Mesenchymal stem cell (in vitro differentiated cells and primary cell): ENCODE results near the gene CAPN10.

Source experiments
- DNase-seq: peaks from one replicate; pipeline ENCODE4 v3.0.0-alpha.2; 2013
- H2AFZ ChIP-seq: one replicate; pipeline ENCODE4 v1.6.1; 2013; ENCODE audit warnings: low read depth, mild to moderate bottlenecking, control low read depth, inconsistent platforms, low read length, moderate library complexity
- H2AK5ac ChIP-seq: 2 replicates; pipeline ENCODE4 v1.6.1; 2013; ENCODE audit warnings: low read length, moderate library complexity, mild to moderate bottlenecking, inconsistent platforms; ENCODE audit not compliant: severe bottlenecking
- H2BK120ac ChIP-seq: one replicate; pipeline ENCODE4 v1.6.1; 2013; ENCODE audit warnings: low read depth, mild to moderate bottlenecking, inconsistent platforms, low read length, moderate library complexity
- H2BK12ac ChIP-seq, 2 experiments: one replicate each; pipeline ENCODE4 v1.6.1; 2013; ENCODE audit warnings: inconsistent platforms in 2 of 2, low read length in 2 of 2, mild to moderate bottlenecking in 2 of 2, moderate library complexity in 2 of 2, control low read depth in 1 of 2
- H2BK15ac ChIP-seq: one replicate; pipeline ENCODE4 v1.6.1; 2013; ENCODE audit warnings: mild to moderate bottlenecking, low read depth, inconsistent platforms; ENCODE audit not compliant: poor library complexity, severe bottlenecking
- H2BK5ac ChIP-seq: 2 replicates; pipeline ENCODE4 v1.6.1; 2013; ENCODE audit warnings: low read depth, mild to moderate bottlenecking, low read length, control low read depth, inconsistent platforms; ENCODE audit not compliant: poor library complexity, severe bottlenecking
- H3K14ac ChIP-seq, 2 experiments: one replicate each; pipeline ENCODE4 v1.6.1; 2013; ENCODE audit warnings: inconsistent platforms in 2 of 2, low read length in 2 of 2, control low read depth in 1 of 2, mild to moderate bottlenecking in 1 of 2, moderate library complexity in 1 of 2
- H3K18ac ChIP-seq, 2 experiments: one replicate each; pipeline ENCODE4 v1.6.1; 2013; ENCODE audit warnings: inconsistent platforms in 2 of 2, low read length in 2 of 2, control low read depth in 1 of 2, low read depth in 1 of 2, mild to moderate bottlenecking in 1 of 2
- H3K23ac ChIP-seq, 2 experiments: one replicate each; pipeline ENCODE4 v1.6.1; 2013; ENCODE audit warnings: inconsistent platforms in 2 of 2, low read length in 2 of 2, mild to moderate bottlenecking in 2 of 2, moderate library complexity in 2 of 2, control low read depth in 1 of 2
- H3K27ac ChIP-seq: 2 replicates; pipeline ENCODE4 v1.5.1; 2013; ENCODE audit warnings: mild to moderate bottlenecking, moderate library complexity, low read length, control low read depth, inconsistent platforms; ENCODE audit not compliant: poor library complexity, severe bottlenecking
- H3K27me3 ChIP-seq, 2 experiments: 2 replicates each; pipeline versions ENCODE4 v1.6.1 to v1.7.0; 2013; ENCODE audit warnings: low read length in 2 of 2, mild to moderate bottlenecking in 2 of 2, moderate library complexity in 2 of 2, control low read depth in 1 of 2, inconsistent platforms in 1 of 2; ENCODE audit not compliant: control insufficient read depth in 1 of 2, insufficient read depth in 1 of 2
- H3K36me3 ChIP-seq, 2 experiments: 2 replicates each; pipeline versions ENCODE4 v1.6.1 to v1.7.0; 2013; ENCODE audit warnings: low read length in 2 of 2, control low read depth in 1 of 2, inconsistent platforms in 1 of 2, low read depth in 1 of 2, mild to moderate bottlenecking in 1 of 2; ENCODE audit not compliant: insufficient read depth in 2 of 2, control insufficient read depth in 1 of 2
- H3K4ac ChIP-seq, 2 experiments: one replicate each; pipeline ENCODE4 v1.6.1; 2013; ENCODE audit warnings: inconsistent platforms in 2 of 2, low read length in 2 of 2, mild to moderate bottlenecking in 2 of 2, moderate library complexity in 2 of 2, control low read depth in 1 of 2, low read depth in 1 of 2
- H3K4me1 ChIP-seq: 2 replicates; pipeline ENCODE4 v1.6.1; 2013; ENCODE audit warnings: low read depth, low read length, control low read depth; ENCODE audit not compliant: control insufficient read depth, insufficient read depth
- H3K4me2 ChIP-seq: 2 replicates; pipeline ENCODE4 v1.6.1; 2013; ENCODE audit warnings: low read length, mild to moderate bottlenecking, inconsistent platforms; ENCODE audit not compliant: poor library complexity, severe bottlenecking
- H3K4me3 ChIP-seq, 2 experiments: 2 replicates each; pipeline versions ENCODE4 v1.5.1 to v1.7.0; 2013; ENCODE audit warnings: low read length in 2 of 2, mild to moderate bottlenecking in 2 of 2, control low read depth in 1 of 2, low read depth in 1 of 2; ENCODE audit not compliant: insufficient read depth in 1 of 2
- H3K79me1 ChIP-seq: replicated peaks from 2 replicates; pipeline ENCODE4 v1.6.1; 2013; ENCODE audit warnings: mild to moderate bottlenecking, control low read depth, low read length, inconsistent platforms; ENCODE audit not compliant: poor library complexity, severe bottlenecking
- H3K9ac ChIP-seq: 2 replicates; pipeline ENCODE4 v1.7.0; 2013; ENCODE audit warnings: mild to moderate bottlenecking, low read length, moderate library complexity
- H3K9me3 ChIP-seq: 2 replicates; pipeline ENCODE4 v1.7.0; 2013; ENCODE audit warnings: mild to moderate bottlenecking, low read length; ENCODE audit not compliant: control insufficient read depth
- H4K8ac ChIP-seq: one replicate; pipeline ENCODE4 v1.6.1; 2013; ENCODE audit warnings: inconsistent platforms, mild to moderate bottlenecking, low read length, moderate library complexity
- H4K91ac ChIP-seq: one replicate; pipeline ENCODE4 v1.6.1; 2013; ENCODE audit warnings: mild to moderate bottlenecking, low read length, inconsistent platforms
- WGBS: methylation state at CpG from one replicate; pipeline ENCODE4 v1.1.7; 2013; ENCODE audit warnings: mixed read lengths; 5-methylcytosine and 5-hydroxymethylcytosine counted together

CAPN10 gene

GRCh38 chr2:240618776-240619175 is 32.2 kb downstream of the CAPN10 start:
- Histone ChIP-seq H2BK15ac (no peak overlapping the region), H3K14ac (no peak overlapping the region), H2BK5ac (no peak overlapping the region), H3K9me3 (no peaks in the 10 kb centered on the region), H3K18ac (no peak overlapping the region), H3K9ac (no peak overlapping the region), H2AFZ (no peak overlapping the region), H2BK12ac (no peak overlapping the region), H3K27me3 (no peaks in the 10 kb centered on the region), H2BK120ac (no peak overlapping the region), H3K4me2 (no peak overlapping the region), H3K4me1 (peaks cover 5% of the 10 kb centered on the region), H3K4ac (no peak overlapping the region), H2AK5ac (no peak overlapping the region), H3K4me3 (no peak overlapping the region), H3K36me3 (no peaks in the 10 kb centered on the region), H3K79me1 (no peaks in the 10 kb centered on the region), H4K91ac (no peak overlapping the region), H3K23ac (no peak overlapping the region), H4K8ac (no peak overlapping the region), H3K27ac (no peak overlapping the region)
- no peak for DNase-seq
- WGBS, result 89% methylated on average over 6 of the region's 6 CpGs

DNA sequence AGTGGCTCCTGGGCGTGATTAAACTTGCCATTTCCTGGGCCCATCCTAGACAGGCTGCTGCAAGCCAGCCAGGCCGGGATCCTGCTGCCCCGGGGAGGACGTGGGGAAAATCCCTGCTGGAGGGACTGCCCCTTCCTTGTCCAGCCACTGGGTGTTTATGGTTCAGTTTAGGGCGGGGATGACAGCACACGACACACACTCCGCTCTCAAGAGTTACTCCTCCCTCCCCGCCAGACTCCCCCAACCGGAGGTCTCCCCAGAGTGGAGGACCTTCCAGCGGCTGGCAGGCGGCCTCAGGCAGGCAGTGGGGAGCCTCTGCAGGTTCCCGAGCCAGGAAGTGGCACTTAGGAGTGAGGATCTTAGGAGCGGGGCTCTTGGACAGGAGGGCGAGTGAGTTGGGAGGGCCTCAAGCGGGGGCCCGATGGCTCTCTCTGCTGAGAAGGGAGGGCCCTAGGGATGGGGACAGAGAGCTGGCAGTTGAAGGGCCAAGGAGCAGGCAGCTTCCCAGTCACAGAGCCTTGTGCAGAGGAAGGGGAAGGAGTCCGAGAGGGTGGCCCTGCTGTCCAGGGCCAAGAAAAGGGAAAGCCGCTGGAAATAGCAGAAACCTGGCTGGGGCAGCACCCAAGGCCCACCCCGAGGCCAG is 33.1 kb downstream of the CAPN10 start:
- H3K14ac ChIP-seq, result no peak overlapping the region
- no peak overlapping the region for H3K4me2 ChIP-seq
- no peak overlapping the region for H3K23ac ChIP-seq
- no peak overlapping the region for H3K18ac ChIP-seq
- WGBS, result 87% methylated on average over 12 of the region's 19 CpGs
- H3K9ac ChIP-seq, result no peak overlapping the region
- H2BK15ac ChIP-seq, result no peak overlapping the region
- H3K4ac ChIP-seq, result no peak overlapping the region
- H3K27ac ChIP-seq, result no peak overlapping the region
- no peak overlapping the region for H2BK120ac ChIP-seq
- no peak overlapping the region for H4K91ac ChIP-seq
- no peaks in the 10 kb centered on the region for H3K79me1 ChIP-seq
- H3K9me3 ChIP-seq, result no peaks in the 10 kb centered on the region
- no peaks in the 10 kb centered on the region for H3K36me3 ChIP-seq
- H2BK5ac ChIP-seq, result no peak overlapping the region
- H3K4me3 ChIP-seq, result no peak overlapping the region
- no peaks in the 10 kb centered on the region for H3K27me3 ChIP-seq
- H3K4me1 ChIP-seq, result peaks cover 8% of the 10 kb centered on the region
- no peak overlapping the region for H2BK12ac ChIP-seq
- H4K8ac ChIP-seq, result no peak overlapping the region
- H2AFZ ChIP-seq, result no peak overlapping the region
- DNase-seq, result no peak
- H2AK5ac ChIP-seq, result no peak overlapping the region

- Histone ChIP-seq H3K9ac (no peak overlapping the region), H3K27ac (no peak overlapping the region), H4K91ac (no peak overlapping the region), H2BK120ac (no peak overlapping the region), H3K27me3 (no peaks in the 10 kb centered on the region), H4K8ac (no peak overlapping the region), H3K14ac (no peak overlapping the region), H3K79me1 (no peaks in the 10 kb centered on the region), H3K4me3 (no peak overlapping the region), H2BK15ac (no peak overlapping the region), H3K4me2 (no peak overlapping the region), H3K4me1 (peaks cover 14% of the 10 kb centered on the region), H3K36me3 (no peaks in the 10 kb centered on the region), H3K18ac (no peak overlapping the region), H2BK12ac (no peak overlapping the region), H2AK5ac (no peak overlapping the region), H2AFZ (no peak overlapping the region), H3K9me3 (no peaks in the 10 kb centered on the region), H3K4ac (no peak overlapping the region), H2BK5ac (no peak overlapping the region), H3K23ac (no peak overlapping the region)
- WGBS, result 74% methylated on average over 10 of the region's 13 CpGs
- DNase-seq, result no peak
Measured at GRCh38 chr2:240620149-240620731, 33.7 kb downstream of the CAPN10 start.

GRCh38 chr2:240620859-240621258 is 34.3 kb downstream of the CAPN10 start:
- WGBS, result 74% methylated on average over 4 of the region's 7 CpGs
- Histone ChIP-seq H3K4ac (no peak overlapping the region), H3K23ac (no peak overlapping the region), H3K27me3 (no peaks in the 10 kb centered on the region), H3K4me3 (no peak overlapping the region), H2BK120ac (no peak overlapping the region), H3K4me1 (peaks cover 16% of the 10 kb centered on the region), H3K27ac (no peak overlapping the region), H2BK5ac (no peak overlapping the region), H2BK12ac (no peak overlapping the region), H2BK15ac (no peak overlapping the region), H4K8ac (no peak overlapping the region), H3K9ac (no peak overlapping the region), H3K79me1 (no peaks in the 10 kb centered on the region), H2AFZ (no peak overlapping the region), H3K18ac (no peak overlapping the region), H3K9me3 (no peaks in the 10 kb centered on the region), H3K4me2 (no peak overlapping the region), H2AK5ac (no peak overlapping the region), H4K91ac (no peak overlapping the region), H3K36me3 (no peaks in the 10 kb centered on the region), H3K14ac (no peak overlapping the region)
- no peak for DNase-seq
